T follicular helper cell (primary cell): Measurements from ENCODE around the gene L3MBTL3.

ENCODE experiments used
- DNase-seq: peaks from one replicate; pipeline ENCODE4 v3.0.0-alpha.2; 2020; ENCODE audit warnings: low read depth

The L3MBTL3 gene

DNA sequence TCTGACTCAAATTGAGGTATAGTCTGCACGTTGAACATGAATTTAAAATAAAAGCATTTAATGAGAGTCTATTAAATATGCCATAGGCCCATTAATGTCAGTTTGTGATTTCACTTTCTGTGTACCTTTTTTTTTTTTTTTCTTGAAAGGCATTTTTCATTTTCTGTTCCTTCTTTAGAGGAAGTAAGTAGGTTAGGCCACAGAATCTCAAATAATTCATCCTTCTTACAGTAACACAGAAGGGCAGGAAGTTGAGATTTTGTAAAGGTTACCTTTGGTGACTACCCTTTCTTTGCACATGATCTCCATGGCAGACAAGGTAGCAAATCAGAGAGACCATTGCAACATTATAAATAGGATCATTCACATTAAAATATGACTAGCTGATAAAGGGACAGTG lies 9.6 kb downstream of the L3MBTL3 start:
- DNase-seq = no peak

DNA sequence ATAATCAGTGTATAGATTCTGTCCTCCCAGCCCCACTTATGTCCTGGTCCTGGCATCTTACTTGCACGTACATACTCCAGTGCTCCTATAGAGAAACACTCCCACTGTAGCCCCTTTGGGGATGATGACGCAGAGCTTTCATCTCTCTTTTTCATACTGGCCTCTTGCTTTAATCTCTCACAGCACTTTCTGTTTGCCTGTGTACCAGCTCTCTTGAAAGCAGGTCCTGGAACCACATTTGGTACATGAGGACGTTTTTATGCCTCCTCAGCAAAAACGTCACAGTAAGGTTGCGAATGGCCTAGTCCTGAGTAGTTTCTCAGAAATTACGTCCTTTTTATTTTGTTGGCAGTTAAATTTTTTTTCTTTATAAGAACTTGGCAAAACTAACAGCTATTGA lies 10.8 kb downstream of the L3MBTL3 start:
- peak; percentile 3 for DNase-seq

DNA sequence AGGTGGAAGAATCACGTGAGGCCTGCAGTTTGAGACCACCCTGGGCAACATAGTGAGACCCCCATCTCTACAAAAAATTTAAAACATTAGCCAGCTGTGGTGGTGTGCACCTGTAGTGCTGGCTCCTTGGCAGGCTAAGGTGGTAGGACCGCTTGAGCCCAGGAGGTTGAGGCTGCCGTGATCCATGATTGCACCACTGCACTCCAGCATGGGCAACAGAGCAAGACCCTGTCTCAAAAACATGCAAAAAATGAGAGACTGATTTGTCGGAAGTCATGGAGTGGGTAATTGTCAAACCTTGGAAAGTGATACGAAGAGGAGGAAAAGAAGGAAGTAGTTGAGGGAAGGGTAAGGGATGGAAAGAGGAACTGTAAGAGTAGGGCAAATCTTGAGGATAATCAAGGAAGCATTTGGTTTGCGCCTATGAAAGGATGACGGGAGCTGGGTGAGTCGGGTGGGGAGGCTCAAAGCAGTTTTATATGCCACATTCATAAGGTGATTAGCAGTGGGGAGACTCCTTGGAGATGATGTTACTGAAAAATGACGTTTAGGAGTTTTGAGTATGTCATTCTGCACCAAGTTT lies 14.5 kb downstream of the L3MBTL3 start:
- no peak for DNase-seq

DNA sequence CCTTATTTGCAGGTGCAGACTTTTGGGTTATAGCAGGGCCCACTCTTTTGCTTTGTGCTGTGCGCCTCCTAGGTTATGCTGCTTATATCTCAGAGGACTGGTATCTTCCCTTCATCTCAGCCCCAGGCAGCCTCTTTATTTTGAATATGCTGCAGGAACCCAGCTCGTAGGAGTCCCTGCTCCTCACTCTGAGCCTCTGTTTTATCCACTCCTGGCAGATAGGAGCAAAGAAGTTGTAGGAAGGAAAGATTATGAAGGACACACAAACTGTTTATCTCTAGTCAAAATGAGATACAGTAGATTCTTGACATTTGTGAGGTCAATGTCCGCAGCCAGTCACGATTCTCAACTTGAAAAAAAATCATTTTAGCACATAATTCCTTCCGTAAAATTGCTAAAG lies 15.6 kb downstream of the L3MBTL3 start:
- DNase-seq = no peak

DNA sequence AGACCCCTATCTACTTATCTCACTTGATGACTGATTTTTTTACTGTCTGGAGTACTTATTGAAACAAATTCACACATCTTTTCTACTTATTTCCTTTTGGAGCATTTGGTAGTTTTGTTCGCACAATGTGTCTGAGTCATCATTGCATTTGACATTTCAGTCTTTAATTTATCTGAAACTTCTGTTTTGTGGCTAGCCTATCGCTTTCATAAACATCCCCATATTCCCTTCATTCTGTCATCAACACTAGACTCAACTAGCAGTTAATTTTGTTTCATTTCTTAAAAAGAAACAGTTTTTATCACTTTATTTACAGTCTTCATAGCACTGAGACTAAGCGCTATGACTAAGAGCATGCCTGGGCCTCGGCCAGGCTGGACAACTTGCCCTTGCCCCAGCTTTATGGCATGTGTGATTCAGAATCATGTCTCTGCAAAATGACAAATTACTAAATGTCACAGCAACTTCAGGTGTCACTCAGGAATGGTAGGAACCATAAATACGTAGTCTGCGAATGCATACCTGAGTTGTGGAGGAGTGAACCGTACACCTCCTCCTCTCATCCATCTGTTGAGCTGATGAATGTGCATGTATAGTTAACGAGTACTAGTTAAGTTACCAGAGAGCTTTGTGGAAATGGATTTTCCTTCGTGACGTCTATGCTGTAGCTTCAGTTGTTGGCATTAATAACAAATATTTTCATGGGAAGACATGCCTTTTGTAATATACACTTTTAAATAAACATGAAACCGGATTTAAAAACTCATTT lies 16.2 kb downstream of the L3MBTL3 start:
- no peak for DNase-seq

DNA sequence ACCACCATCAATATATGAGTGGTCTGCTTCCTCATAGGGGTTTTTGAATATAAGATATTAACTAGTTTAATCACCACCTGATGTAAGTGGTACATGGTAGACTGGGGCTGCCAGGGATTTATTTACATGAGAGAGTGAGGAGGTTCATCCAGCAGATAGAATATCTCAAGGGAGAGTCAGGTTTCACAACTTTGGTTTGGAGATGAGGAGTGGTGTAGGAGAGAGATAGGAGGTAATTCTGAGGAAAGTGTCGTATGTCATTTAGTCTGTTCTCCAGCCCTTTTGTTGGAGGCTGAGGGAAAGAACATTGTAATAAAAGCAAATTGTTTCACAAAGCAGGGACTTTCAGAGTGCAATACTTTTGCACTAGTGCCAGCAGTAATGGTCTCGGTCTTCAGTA lies 16.8 kb downstream of the L3MBTL3 start:
- no peak for DNase-seq

DNA sequence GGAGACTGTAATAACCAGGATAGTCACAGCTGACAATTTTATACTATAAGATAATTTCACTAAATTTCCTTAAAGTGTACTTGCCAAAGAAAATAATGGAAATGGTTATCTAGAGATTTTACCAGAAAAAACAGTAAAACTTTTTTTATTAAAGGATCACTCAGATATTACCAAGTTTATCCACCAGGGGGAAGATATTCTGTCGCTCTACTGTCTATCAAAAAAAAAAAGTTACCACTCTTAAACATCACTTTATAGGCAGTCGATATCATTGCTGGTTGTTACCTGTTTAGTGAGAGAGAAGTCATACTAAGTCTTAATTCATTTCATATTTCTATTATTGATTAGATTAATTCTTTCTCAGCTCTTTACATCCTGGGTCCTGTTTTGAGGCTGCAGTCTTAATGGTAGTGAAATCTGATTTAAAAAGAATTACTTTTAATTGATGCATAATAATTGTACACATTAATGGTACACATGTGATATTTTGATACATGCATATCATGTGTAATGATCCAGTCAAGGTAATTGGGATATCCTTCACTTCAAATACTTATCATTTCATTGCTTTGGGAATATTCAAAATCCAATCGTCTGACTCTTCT lies 18.9 kb downstream of the L3MBTL3 start:
- DNase-seq = no peak

DNA sequence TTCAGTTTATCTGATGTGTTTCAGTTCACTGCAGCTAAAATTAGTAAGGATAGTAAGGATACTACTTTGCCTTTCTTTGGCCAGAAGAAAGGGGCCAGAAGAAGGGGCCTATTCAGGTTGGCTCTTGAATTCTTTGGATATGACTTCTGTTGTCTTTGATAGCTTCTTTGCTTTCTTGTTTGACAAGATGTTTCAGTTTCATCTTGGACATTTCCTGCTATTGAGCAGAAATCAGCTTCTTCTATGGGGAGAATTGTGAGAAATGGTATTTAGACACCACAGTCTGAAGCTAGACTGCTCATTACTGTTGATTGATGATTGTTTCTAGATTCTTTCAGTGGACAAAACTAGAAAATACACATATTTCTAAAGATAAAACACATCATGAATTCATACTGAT lies 23.2 kb downstream of the L3MBTL3 start:
- DNase-seq = no peak

DNA sequence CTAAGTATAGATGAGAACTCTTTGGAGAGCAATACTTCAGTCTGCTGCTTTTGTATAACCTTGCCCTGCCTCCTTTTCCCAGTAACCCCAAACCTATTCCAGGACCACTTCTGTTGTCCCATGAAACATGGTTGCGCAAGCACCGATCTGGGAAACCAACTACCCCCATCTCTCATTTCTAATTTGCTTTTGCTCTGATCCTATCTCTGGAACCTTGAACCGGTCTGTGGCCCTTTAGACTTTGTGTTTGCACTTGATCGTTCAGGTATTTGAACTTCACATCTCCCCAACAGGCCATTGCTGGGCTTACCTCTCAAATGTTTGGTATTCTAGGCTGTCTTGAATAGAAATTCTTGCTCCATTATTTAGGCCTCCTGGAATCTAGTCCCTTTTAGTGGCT lies 25.0 kb downstream of the L3MBTL3 start:
- DNase-seq = no peak

DNA sequence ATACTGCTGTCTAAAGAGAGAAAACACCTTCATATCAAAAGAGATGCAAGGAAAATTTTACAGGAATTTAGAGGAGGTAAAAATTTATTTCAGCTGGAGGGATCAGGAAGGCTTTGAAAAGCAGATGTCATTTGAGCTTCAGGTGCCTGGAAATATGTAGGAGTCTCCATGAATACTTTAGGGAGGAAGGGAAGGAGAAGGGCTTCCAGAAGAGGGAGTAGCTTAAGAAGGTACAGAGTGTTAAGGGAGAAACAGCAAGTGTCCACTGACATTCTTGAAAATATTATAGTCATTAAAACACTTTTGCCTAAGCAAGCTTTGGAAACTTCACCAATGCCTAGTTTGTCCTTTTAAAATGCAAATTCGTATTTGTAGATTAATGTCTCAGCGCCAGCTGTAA lies 27.2 kb downstream of the L3MBTL3 start:
- DNase-seq = no peak

DNA sequence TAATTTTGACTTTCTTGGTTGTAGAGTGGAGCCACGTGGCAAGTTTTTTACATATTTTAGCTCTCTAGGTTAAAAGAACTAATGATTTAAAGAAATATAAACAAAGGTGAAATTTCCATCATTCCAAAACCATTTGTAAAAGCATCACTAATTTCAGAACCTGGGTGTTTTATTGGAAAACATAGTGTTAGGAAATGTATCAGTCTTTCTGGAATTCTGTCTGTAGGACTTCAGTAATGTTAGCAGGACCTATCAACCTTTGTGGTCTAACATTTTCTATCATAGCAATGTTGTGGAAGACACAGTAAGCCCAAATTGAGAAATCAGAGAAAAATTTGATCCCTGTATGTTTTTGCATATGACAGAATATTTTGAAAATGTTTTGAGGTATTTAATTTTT lies 28.3 kb downstream of the L3MBTL3 start:
- no peak for DNase-seq

DNA sequence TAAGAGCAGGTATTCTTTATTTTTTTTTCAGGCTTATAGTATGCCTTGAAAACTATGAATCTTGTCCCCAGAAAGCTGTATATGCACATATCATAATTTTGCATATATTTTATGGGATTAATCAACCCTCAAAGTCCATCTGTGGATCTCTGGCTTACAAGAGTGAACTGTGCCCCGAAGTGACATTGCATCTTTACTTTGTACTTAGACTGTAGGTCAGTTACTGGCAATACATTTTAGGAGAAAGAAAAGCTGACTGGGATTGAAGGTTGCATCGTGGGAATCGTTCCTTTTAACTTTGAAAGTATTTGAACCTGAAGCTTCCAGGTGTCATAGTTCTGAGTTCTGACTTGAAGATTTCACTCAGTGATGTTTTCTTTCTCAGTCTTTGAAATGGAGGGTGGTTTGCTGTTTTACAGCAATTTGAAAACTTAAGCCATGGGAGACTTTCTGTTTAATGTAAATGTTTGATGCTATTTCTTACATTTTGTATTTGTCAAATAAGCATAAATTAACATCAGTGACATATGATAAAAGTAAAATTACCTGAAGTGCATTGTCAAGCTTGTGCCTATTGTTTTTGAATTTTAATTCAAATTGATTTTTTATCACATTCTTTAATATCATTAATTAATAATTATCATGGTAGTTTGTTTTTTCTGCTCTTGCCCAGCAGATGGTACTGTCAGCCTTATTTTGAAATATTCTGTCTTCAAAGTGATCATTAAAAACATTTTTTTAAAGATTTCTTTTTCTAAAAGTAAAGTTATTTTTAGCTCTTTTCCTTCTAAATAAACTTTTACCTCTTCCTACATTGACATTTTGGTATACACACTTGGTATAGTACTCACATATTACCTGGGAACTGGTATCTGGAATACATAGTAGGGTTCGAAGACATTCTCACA lies 29.0 kb downstream of the L3MBTL3 start:
- no peak for DNase-seq

DNA sequence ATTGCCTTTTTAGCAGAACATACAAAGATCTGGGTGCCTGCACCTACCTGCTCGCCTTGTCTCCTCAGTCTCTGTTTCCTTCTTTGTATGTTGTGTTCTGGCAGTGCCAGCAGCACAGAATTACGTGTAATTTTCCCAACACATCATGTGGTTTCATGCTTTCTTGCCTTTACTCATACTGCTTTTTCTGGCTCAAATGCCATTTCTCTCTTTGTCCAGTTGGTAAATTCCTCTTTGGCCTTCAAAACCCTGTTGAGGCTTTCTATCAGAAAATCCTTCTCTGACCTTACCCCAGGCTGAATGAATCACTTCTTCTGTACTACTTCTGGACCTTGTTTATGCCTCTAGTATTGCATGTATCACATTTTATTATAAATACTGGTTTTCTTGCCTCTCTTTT lies 31.8 kb downstream of the L3MBTL3 start:
- no peak for DNase-seq

DNA sequence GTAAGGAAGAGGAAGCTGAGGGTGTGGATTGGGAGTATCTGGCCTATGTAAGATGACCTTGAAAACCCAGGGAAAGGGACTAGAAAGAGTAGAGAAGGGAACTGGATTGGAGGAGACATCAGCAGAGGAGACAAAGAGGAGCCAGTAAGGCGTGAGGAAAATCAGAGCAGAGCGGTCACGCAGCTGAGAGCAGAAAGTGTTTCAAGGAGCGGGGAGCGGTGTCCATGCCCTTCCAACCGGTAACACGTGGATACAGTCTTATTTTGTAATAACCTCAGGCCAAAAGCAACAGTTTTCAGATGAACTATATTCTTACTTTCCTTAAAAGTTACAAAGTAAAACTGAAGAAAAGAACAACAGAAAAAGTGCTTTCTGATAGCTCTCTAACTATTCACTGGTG lies 36.3 kb downstream of the L3MBTL3 start:
- DNase-seq = no peak

DNA sequence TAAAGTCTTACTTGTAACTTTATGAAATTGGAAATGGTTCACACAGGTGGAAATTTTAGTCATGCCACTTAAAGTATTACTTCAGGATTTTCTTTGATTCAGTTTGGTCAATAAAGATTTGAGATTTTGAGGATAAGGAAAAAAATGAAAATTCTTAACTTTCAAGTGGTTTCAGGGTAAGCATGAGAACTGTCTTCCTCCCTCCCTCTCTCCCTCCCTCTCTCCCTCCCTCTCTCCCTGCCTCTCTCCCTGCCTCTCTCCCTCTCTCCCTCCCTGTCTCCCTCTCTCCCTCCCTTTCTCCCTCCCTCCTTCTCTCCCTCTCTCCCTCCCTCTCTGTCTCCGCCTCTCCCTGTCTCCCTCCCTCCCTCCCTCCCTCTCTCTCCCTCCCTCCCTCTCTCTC lies 36.9 kb downstream of the L3MBTL3 start:
- no peak for DNase-seq

DNA sequence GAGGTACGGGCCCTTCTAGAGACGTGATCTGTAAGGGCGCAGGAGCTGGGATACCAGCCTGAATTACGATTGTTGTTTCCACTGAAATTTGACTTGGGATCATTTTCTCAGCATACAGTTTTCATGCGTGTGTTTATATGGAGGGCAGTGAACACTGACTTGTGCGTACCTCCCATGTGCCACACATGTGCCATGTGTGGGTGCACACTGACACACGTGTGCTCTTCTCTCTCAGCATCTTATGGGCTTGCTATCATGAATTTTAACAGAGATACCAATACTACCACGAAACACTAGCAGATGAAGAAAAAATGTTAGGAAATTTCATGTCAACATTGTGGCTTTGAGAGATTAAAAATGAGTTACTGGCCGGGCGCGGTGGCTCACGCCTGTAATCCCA lies 39.1 kb downstream of the L3MBTL3 start:
- no peak for DNase-seq

DNA sequence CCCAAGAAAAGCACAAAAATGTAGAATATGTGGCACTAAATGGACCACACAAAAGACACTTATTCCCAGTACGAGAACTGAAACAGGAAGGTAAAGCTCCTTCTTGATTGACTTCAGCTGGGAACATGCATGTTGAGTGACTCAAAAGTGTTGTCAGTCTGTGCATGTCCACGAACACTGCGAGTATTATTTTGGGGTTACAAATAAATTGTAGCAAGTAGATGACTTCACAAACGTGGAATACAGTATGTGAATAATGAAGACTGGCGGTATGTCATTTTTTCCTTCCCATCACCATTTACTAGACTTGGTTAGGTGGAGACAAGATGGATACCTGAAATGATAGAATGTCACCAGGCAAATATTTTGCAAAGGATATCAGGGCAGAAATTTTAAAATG lies 45.4 kb downstream of the L3MBTL3 start:
- DNase-seq = no peak

DNA sequence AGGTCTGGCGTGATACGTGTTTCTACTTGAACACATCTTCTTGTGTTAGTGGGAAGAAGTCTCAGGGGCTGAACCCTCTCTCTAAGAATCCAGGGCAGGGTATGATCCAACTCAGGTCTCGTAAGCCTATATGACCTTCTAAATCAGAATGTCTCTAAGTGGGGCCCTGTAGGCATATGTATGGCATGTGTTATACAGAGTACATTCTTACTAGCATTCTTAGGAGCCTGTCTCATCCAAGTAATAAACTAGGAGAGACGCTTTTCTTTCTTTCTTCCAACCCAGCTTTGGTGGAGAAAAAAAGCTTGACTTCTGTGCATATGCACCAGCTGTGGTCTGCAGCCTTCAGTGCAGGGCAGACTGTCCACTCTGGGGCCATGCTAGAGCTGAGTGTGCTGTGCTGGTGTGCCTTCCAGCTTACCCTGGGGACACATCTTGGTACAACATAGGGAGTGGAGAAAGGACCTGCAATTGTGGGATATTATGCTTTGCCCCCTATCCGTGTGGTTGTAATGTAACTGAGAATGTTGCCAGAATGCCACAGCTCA lies 47.3 kb downstream of the L3MBTL3 start:
- DNase-seq = no peak

DNA sequence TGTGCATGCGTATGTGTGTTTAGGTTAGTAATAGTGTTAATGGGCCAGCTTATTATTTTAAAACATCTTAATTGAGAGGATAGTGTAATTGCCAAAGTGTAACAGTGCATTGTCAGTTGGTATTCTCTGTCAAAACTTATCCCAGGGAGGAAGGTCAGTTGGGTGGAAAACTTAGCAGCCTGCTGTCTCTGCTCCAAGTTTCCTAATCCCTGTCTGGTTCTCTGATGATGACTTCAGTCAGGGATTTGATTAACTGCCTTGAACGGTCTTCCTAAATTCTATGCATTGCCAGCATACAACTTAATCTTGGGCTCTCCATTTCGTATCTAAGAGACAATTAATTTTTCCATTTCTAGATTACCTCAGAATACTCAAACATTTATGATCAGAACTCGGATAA lies 51.1 kb downstream of the L3MBTL3 start:
- no peak for DNase-seq

DNA sequence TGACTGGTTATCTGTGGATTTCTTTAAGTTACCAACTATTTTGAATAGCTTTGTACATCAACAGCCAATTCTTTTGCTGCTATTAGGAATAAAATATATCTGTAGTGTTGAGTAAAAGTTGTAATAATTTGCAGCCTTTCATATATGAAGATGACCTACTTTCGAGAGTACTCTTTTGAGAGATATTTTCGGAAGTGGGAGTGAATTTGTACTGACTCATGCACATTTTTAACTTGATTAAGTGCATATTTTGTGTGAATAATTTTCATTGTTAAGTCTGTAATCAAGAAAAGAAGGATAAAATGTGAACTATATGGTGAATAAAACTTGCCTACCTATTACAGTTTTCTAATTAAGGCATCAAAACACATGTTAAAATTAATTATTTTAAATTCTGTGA lies 51.9 kb downstream of the L3MBTL3 start:
- no peak for DNase-seq

DNA sequence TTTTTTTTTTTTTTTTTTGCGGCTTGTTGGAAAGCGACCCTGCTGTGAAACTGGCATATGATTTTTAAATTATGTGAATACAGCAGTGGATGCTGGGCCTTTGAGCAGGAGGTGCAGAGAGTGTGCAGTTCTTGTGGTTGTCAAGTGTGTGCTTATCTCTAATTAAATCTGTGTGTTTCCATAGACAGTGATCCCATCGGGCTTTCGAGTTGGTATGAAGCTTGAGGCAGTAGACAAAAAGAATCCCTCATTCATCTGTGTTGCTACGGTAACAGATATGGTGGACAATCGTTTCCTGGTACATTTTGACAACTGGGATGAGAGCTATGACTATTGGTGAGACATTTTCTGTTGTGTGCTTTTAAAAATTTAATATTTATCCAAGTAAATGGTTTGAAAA lies 52.4 kb downstream of the L3MBTL3 start:
- DNase-seq = no peak

DNA sequence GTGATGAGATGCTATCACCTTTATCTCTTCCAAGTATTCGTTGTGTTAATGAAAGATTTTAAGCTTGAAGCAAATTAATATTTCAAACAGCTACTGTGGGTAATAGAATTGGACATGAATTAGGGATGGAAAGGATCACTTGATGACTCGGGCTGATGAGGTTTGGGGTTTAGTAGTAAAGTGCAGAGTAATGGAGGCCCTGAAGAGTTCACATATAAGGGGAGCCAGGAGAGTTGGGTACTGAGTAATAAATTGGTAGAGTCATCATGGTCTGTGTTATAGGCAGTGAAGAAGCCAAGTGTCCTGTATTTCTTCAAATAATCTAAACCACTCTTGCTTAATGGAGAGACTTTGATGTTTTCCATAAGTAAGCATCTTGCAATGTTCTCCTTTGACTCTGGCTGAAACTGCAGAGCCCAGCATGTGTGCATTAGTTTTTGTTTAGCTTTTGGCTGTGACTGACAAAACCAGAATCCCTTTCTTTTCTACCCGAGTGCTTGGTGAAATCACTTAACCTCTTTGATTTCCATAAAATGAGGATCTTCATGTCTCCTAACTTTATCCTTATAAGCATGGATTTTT lies 57.6 kb downstream of the L3MBTL3 start:
- no peak for DNase-seq
